ENCODE data around the gene CEP131.
"Not testable (repeated sequence)": the region's sequence is repeated elsewhere in the genome, so short reads cannot be mapped to it uniquely, and the experiment has no call there.

The CEP131 gene

GRCh38 chr17:81162491-81162890 lies 60.3 kb downstream of the CEP131 start:
- DNase-seq, result no peak

GRCh38 chr17:81161972-81162371 lies 60.8 kb downstream of the CEP131 start:
- DNase-seq, result no peak

- DNase-seq, result no peak
Observed at GRCh38 chr17:81161536-81161935, 61.2 kb downstream of the CEP131 start.

DNA sequence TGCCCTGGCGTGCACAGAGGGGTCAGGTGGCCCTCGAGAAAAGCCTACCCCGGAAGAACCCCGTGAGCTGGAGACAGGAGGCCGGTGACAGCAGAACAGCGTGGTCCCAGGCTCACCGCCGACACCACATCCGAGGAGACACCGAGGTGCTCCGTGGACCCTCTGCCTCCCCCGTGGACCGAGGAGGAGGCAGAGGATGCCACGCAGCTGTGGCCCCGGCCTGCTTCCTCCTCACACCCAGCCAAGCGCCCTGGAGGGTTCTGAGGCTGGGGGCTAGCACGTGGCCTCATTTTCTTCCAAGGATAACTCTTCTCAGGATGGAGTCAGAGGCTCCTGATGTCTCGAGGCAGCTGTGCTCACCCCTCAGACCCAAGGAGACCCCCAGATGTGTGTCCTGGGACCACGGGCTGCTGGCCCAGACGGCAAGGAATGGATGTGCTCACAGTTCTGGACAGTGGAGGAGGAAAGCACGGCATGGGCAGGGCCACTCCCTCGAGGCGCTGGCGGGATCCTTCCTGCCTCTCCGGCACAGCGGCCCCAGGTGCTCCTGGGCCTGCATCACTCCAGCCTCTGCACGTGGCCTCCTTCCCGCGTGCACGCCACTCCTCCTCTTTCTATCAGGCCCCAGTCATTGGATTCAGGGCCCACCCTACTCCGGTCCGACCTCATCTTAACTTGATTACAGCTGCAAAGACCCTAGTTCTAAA lies 61.9 kb downstream of the CEP131 start:
- no peak for DNase-seq

DNA sequence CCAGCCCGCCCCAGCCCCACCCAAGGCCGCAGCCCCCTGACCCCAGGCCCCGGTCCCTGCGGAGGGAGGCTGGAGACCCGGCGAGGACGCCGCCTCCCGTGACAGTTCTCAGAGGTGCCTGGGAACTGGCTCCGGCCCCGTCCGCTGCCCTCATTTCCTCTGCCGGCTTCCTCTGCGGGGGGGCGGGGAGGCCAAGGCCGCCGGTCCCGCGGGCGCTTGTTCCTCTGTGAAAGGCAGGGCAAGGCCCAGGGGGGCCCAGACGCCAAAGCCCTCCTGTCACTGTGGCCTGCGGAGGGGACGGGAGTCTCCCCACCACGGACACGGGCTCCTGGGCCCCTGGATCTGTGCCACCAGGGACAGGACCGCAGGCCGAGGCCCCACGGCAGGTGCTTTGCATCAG lies 62.5 kb downstream of the CEP131 start:
- DNase-seq, result no peak

GRCh38 chr17:81159611-81160265 lies 63.0 kb downstream of the CEP131 start:
- DNase-seq, result no peak

DNA sequence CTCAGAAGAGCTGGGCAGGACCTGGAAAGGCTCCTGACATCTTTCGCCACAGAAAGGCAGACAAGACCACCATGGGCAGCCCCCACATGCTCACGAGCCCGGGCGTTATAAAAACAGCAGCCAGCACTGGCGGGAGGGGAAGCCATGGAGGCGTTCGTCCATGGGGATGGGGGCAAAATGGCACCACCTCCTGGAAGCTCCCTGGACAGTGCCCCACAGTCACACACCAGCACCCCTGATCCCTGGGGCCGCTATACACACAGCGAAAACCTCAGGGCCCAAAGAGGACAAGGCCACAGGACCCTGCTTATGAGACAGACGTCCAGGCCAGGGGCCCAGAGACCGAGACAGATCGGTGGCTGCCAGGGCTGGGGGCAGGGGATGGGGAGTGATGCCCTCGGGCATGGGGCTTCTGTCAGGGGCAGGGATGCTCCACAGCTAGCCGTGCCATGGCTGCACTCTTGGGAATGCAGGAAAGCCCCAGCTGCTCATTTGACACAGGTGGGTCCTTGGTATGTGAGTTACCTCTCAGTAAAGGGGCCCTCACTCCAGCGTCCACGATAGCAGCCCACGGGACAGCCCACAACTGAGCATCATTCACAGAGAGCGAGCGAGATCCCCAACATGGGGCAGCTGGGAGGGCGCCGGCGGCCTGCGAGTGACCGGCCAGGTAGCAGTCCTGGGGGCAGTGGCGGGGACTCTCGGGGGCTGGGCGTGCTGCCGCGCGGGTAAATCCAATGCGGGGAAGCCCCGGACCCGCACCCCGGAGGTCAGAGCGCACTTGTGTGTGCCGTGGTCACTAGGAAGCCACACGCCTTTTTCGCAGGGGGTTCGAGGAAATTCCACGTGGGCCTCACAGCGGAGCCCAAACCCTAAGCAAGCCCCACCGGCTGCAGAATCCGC lies 63.8 kb downstream of the CEP131 start:
- no peak for DNase-seq

DNA sequence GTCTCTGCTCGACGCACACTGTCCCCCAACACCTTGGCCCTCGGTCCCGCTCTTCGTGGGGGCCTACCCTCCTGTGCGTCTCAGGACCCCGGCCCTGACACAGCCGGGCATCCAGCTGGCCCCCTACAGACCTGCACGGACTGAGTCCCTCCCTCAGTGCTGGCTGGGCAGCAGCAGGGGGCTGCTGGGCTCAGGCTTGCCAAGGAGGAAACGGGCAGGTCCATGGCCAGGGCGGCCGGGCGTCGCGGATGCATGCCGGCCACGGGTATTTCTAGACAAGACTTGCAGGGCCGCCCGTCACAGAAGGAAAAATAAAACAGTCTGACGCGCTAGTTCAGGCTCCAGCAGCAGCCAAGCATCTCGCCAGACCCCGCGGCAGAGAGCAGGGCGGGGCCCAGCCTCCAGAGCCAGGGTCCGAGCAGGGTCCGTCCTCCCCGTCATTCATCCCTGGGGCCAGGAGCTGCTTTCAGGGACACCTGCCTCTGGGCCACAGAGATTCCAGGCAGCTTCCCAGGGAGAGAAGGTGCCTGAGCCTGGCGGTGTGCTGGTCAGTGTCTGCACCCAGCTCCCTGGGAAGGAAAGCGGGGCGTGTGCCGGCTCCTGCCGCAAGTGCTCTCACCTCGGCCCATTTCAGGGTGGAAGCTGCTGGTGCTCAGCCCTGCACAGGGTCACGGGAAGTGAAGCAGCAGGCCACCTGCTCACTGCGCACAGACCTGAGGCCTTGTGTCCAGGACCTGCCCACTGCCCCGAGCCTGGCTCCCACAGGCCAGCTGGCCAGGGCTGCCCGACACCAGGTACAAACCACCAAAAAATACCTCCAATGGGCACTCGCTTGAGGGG lies 64.7 kb downstream of the CEP131 start:
- DNase-seq, result no peak

DNA sequence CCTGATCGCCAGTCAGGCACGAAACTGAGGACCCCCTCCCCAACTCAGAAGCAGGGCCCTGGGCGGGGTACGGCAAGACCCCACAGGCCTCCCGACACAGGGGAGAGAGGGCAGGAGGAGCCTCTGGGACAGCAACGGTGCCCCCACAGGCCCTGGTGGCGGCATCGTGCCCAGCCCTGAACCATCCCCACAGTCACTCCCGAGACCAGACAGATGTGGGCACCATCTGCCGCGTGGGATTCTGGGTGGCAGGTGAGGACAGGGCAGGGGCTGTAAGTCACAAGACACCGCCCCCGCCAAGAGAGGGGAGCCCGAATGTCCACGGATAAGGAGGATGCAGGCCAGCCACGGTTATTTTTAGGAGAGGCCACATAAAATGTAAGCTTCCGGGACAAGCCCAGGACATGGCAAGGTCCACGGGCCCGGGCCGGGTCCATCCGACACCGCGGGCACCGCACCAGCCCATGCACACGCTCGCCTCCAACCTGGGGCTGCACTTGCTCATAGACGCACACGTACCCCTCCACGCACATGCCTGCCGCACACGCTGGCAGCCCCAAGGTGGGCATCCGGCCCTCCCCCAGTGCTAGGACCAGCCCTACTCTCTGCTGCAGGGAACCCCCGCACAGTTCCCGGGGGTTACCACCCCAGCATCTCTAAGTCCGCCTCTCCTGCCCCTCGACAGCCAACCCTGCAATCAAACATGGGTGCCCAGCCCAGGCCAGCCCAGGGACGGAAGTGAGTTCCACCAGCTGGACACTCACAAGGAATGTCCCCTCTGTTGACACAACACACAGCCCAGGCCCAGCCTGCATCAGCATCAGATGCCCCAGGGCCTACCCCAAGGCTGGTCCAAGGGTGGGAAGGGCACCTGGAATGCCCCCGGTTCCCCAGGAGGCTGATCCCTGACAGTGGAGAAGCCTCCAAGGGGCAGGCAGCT lies 65.6 kb downstream of the CEP131 start:
- no peak for DNase-seq

DNA sequence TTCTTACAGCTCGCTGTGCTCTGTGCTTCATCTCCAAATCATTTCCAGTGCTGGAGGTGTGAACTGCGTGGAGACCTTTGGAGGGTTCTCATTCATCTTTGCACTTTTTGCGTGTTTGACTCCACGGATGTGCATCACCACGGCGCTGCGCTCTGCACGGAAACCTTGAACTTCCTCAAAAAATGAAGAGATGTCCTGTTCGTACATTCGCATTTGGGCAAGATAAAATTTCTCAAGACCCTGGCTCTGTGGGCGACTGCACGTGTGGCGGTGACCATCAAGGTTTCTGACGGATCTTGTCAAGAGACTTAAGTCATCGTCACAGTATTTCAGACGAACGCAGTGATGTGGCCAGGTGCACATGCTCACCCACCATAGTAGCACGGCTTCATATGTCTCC lies 67.8 kb downstream of the CEP131 start:
- no peak for DNase-seq

- DNase-seq, result not testable (repeated sequence)
Observed at GRCh38 chr17:81154016-81154415, 68.7 kb downstream of the CEP131 start.

- peak; percentile 32 for DNase-seq
Observed at GRCh38 chr17:81153340-81153803, 69.4 kb downstream of the CEP131 start.

DNA sequence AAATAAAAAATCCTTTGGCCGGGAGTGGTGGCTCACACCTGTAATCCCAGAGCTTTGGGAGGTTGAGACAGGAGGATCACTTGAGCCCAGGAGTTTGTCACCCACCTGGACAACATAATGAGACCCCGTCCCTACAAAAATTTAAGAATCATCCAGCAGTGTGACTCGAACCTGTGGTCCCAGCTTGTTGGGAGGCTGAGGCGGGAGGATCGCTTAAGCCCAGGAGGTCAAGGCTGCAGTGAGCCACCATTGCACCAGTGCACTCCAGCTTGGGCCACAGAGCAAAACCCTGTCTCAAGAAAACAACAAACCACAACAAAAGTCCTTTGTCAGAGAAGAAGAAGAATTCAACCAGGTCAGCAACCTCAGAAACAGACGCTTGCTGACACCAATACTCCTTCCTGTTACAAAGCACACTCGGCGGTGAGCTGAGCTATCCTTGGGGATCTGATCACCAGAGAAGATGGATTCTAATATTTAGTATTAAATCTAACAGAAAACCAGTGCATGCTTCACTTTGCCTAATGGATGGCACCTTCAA lies 70.4 kb downstream of the CEP131 start:
- no peak for DNase-seq

- no peak for DNase-seq
Observed at GRCh38 chr17:81151278-81151677, 71.5 kb downstream of the CEP131 start.

DNA sequence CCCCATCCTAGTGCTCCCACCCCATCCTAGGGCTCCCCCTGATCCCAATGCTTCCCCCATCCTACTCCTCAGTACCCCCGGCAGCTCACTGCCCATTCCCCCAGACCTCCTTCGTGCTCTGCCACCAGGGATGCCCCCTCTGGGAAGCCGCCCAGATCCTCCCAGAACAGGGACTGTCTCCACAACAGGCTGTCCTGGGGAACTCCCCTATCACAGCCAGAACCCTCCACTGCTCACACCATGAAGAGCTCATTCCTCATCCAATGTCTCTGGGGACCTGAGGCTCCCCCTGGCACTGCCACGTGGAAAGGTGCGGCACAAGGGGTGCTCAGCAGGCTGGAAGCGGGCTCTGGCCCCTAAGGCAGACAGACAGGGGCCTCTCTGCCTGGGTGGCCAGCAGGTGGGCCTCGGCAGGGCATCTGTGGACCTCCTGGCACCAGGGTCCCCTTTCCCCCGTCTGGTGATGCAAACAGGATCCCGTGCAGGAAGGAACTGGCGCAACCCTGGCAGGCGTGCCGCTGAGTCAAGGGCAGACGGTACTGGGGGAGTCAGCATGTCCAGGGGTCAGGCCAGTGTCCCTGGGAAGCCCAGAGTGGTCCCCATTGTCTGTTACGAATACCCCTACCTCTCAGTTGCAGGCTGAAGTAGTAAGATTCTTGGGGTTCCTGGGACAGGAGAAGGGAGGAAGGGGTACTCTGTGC lies 72.2 kb downstream of the CEP131 start:
- no peak for DNase-seq

GRCh38 chr17:81148986-81149533 lies 73.7 kb downstream of the CEP131 start:
- no peak for DNase-seq

DNA sequence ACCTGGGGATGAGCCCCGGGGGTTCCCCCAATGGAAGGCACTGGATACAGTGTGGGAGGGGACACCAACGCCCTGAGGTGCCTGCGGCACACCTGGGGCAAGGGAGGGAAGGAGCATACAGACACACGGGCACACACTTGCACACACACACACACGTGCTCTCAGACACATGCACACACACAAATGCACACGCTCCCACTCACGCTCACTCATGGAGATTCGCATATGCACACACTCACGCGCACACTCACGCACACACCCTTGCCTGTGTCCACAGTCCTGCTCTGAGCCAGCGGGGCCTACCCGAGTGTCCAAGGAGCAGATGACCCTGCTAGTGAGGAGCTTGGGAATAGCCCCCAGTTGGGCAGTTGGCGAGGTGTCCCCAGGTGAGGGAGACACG lies 74.2 kb downstream of the CEP131 start:
- DNase-seq, result no peak

DNA sequence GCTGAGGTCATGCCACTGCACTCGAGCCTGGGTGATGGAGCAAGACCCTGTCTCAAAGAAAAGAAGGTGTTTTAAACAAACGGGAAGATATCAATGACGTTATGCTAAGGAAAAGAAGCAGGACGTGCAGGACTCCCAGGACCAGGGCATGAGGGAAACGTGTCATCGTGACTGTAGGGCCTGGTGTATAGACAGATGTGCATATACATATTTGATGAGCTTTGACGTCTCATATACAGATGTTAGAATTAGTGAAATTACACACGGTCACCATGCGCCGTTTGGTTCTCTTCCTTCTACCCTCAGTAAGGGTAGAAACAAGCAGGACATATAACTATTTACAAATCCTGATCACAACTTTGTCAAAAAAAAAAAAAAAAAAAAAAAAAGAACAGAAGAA lies 75.1 kb downstream of the CEP131 start:
- no peak for DNase-seq

DNA sequence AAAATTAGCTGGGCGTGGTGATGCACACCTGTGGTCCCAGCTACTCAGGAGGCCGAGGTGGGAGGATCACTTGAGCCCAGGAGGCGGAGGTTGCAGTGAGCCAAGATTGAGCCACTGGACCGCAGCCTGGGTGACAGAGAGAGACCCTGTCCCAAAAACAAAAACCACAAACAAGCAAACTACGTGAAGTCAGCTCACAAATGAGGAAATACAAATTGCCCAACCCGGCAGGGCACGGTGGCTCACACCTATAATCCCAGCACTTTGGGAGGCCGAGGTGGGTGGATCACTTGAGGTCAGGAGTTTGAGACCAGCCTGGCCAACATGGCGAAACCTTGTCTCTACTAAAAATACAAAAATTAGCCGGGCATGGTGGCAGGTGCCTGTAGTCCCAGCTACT lies 76.6 kb downstream of the CEP131 start:
- not testable (repeated sequence) for DNase-seq

- DNase-seq, result no peak
Observed at GRCh38 chr17:81144423-81144781, 78.4 kb downstream of the CEP131 start.
